ENCODE results near the gene ADGRD2. TPM values are rescaled to one million over a fixed set of nuclear protein-coding genes. Genes with fewer than 3 reads are reported as not detected.

ADGRD2 gene
- total RNA-seq, 1 donor from 2014 or later, result not detected

GRCh38 chr9:124498499-124499146 lies 48.4 kb downstream of the ADGRD2 start:
- Histone ChIP-seq H3K36me3 (no peaks in the 10 kb centered on the region), H3K27me3 (ENCODE audit: low read depth) (peaks cover 76% of the 10 kb centered on the region), H3K4me1 (peaks cover 9% of the 10 kb centered on the region), H3K27ac (replicated peaks) (no peak overlapping the region), H3K4me3 (no peak overlapping the region), H3K9me3 (replicated peaks) (no peaks in the 10 kb centered on the region)
- no peak for TF ChIP-seq CTCF (IDR thresholded peaks at IDR 0.05; ENCODE audit: borderline replicate concordance)
- intact Hi-C loops (cut with micrococcal nuclease), result no loop called here
- no peak for DNase-seq

GRCh38 chr9:124499216-124499615 lies 49.0 kb downstream of the ADGRD2 start:
- Histone ChIP-seq H3K27ac (replicated peaks) (no peak overlapping the region), H3K27me3 (ENCODE audit: low read depth) (peaks cover 81% of the 10 kb centered on the region), H3K4me3 (no peak overlapping the region), H3K9me3 (replicated peaks) (no peaks in the 10 kb centered on the region), H3K4me1 (peaks cover 15% of the 10 kb centered on the region), H3K36me3 (no peaks in the 10 kb centered on the region)
- no peak for DNase-seq
- intact Hi-C loops (cut with micrococcal nuclease), result no loop called here
- no peak for TF ChIP-seq CTCF (IDR thresholded peaks at IDR 0.05; ENCODE audit: borderline replicate concordance)

- Histone ChIP-seq H3K4me1 (peaks cover 21% of the 10 kb centered on the region), H3K9me3 (replicated peaks) (no peaks in the 10 kb centered on the region), H3K27ac (replicated peaks) (no peak overlapping the region), H3K36me3 (no peaks in the 10 kb centered on the region), H3K27me3 (ENCODE audit: low read depth) (peaks cover 82% of the 10 kb centered on the region), H3K4me3 (no peak overlapping the region)
- no peak for TF ChIP-seq CTCF (IDR thresholded peaks at IDR 0.05; ENCODE audit: borderline replicate concordance)
- DNase-seq, result peak; percentile 4
- intact Hi-C loops (cut with micrococcal nuclease), result no loop called here
These were observed 50.0 kb downstream of the ADGRD2 start for GRCh38 chr9:124500028-124500795.

- H3K9me3 ChIP-seq (replicated peaks), result no peaks in the 10 kb centered on the region
- intact Hi-C loops (cut with micrococcal nuclease), result no loop called here
- peaks cover 83% of the 10 kb centered on the region for H3K27me3 ChIP-seq (ENCODE audit: low read depth)
- TF ChIP-seq CTCF (IDR thresholded peaks at IDR 0.05; ENCODE audit: borderline replicate concordance), result no peak
- no peak overlapping the region for H3K27ac ChIP-seq (replicated peaks)
- DNase-seq, result peak; percentile 5
- no peaks in the 10 kb centered on the region for H3K36me3 ChIP-seq
- peaks cover 21% of the 10 kb centered on the region for H3K4me1 ChIP-seq
- no peak overlapping the region for H3K4me3 ChIP-seq
These were observed 50.8 kb downstream of the ADGRD2 start for GRCh38 chr9:124500796-124501611.

GRCh38 chr9:124501771-124502320 lies 51.6 kb downstream of the ADGRD2 start:
- peak; percentile 8 for DNase-seq

More at GRCh38 chr9:124501771-124502320, 51.6 kb downstream of the ADGRD2 start:
- peaks cover 85% of the 10 kb centered on the region for H3K27me3 ChIP-seq (ENCODE audit: low read depth)
- no peaks in the 10 kb centered on the region for H3K9me3 ChIP-seq (replicated peaks)
- no peak for TF ChIP-seq CTCF (IDR thresholded peaks at IDR 0.05; ENCODE audit: borderline replicate concordance)
- H3K27ac ChIP-seq (replicated peaks), result no peak overlapping the region
- peaks cover 21% of the 10 kb centered on the region for H3K4me1 ChIP-seq
- intact Hi-C loops (cut with micrococcal nuclease), result no loop called here
- H3K4me3 ChIP-seq, result no peak overlapping the region
- H3K36me3 ChIP-seq, result no peaks in the 10 kb centered on the region
